GM23338 (cell line): ENCODE results near the gene HK1.

ENCODE experiments used
- CTCF ChIP-seq, 2 experiments: fragments of 200-600 bp in 1 of 2; sonication (generic) in 1 of 2; conservative IDR thresholded peaks; 2 replicates each; pipeline versions ENCODE4 v1.5.1 to v1.6.1; 2016 to 2017; ENCODE audit warnings: antibody characterized with exemption in 2 of 2, low read depth in 2 of 2, mild to moderate bottlenecking in 2 of 2, moderate library complexity in 1 of 2
- EZH2phosphoT487 ChIP-seq: fragments of 200-600 bp; sonication (generic); IDR thresholded peaks from one replicate; pipeline ENCODE4 v1.8.1; 2018; ENCODE audit warnings: antibody characterized with exemption; ENCODE audit not compliant: unreplicated experiment

GRCh38 chr10:69270990-69271389 lies 7.3 kb upstream of the HK1 start:
- TF ChIP-seq CTCF (conservative IDR thresholded peaks at IDR 0.05; ENCODE audit: low read depth in 2 of 2) (no peak), EZH2phosphoT487 (no peak)
